ENCODE measurements around the gene SASH1. TPM values are rescaled to one million over a fixed set of nuclear protein-coding genes. Genes with fewer than 3 reads are reported as not detected.

Gene SASH1
- total and polyA plus RNA-seq, 2 donors (not counting 3 experiments of a cell fraction or from before 2014, with no cell fraction given), result 18.5 to 103 TPM

GRCh38 chr6:148332088-148332487 lies 10.6 kb upstream of the SASH1 start:
- intact Hi-C loops (cut with micrococcal nuclease) (no loop called here), dilution Hi-C loops (cut with MboI; ENCODE audit: extremely low pct_ligation_motif_present, low sequenced_read_pairs) (no loop called here)
- POLR2A ChIA-PET, result no interaction called here
- Histone ChIP-seq H3K9ac (replicated peaks; ENCODE audit: extremely low read depth, insufficient read depth, low read length) (no peak overlapping the region), H3K27me3 (ENCODE audit: control insufficient read depth in 2 of 2, insufficient read depth in 2 of 2, low read length in 2 of 2) (no peaks in the 10 kb centered on the region), H4K20me1 (replicated peaks; ENCODE audit: control insufficient read depth, extremely low read depth, insufficient read depth, low read length) (no peaks in the 10 kb centered on the region), H3K9me1 (replicated peaks; ENCODE audit: control insufficient read depth, extremely low read depth, insufficient read depth, low read length) (no peaks in the 10 kb centered on the region), H2AFZ (ENCODE audit: low read depth, low read length) (no peak overlapping the region), H3K79me2 (ENCODE audit: control insufficient read depth, insufficient read depth, low read length) (no peaks in the 10 kb centered on the region), H3K27ac (ENCODE audit: insufficient read depth, low read depth, low read length) (no peak overlapping the region), H3K36me3 (ENCODE audit: control insufficient read depth in 2 of 2, extremely low read depth in 1 of 2, insufficient read depth in 2 of 2, low read length in 2 of 2) (no peaks in the 10 kb centered on the region), H3K9me3 (replicated peaks; ENCODE audit: control insufficient read depth, insufficient read depth, low read length) (no peaks in the 10 kb centered on the region), H3K4me2 (ENCODE audit: insufficient read depth, low read length) (no peak overlapping the region), H3K4me3 (replicated peaks in 1 of 3; ENCODE audit: insufficient read depth in 1 of 3, low read depth in 1 of 3, low read length in 3 of 3) (no peak overlapping the region), H3K4me1 (ENCODE audit: control insufficient read depth, extremely low read depth, insufficient read depth, low read length) (peaks cover 28% of the 10 kb centered on the region)
- DNase-seq (ENCODE audit: low read depth, low spot score), result no peak
- no TSS peak for BruUV-seq (replicated peaks)
- CTCF ChIA-PET, result interaction anchor here (0.6 to 1.5 kb wide), 4 partner anchors 11 to 825 kb away, joined by 3 read pairs; no protein-coding TSS in a partner anchor
- no peak for FAIRE-seq
- no peak for TF ChIP-seq JUN (IDR thresholded peaks at IDR 0.05; ENCODE audit: borderline replicate concordance, insufficient read depth, insufficient read length, low read depth)
- TF ChIP-seq POLR2AphosphoS5 (IDR thresholded peaks at IDR 0.05; ENCODE audit: insufficient read depth, low read depth, low read length), result no peak
- no peak for TF ChIP-seq CTCF (IDR thresholded peaks at IDR 0.05; ENCODE audit: extremely low read depth in 1 of 2, insufficient read depth in 1 of 2, low read depth in 1 of 2, low read length in 2 of 2)
- no peak for TF ChIP-seq FOS (IDR thresholded peaks at IDR 0.05; ENCODE audit: borderline replicate concordance, insufficient read depth, low read length)
- no peak for TF ChIP-seq MYC (IDR thresholded peaks at IDR 0.05; ENCODE audit: low read depth, low read length)
- no peak for TF ChIP-seq GATA2 (IDR thresholded peaks at IDR 0.05; ENCODE audit: insufficient read depth, insufficient read length, low read depth, low read length)
- TF ChIP-seq, protein P1, sequence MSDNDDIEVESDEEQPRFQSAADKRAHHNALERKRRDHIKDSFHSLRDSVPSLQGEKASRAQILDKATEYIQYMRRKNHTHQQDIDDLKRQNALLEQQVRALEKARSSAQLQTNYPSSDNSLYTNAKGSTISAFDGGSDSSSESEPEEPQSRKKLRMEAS (IDR thresholded peaks at IDR 0.05; ENCODE audit: insufficient read depth, insufficient read length), result no peak
- no peak for TF ChIP-seq EZH2 (IDR thresholded peaks at IDR 0.05; ENCODE audit: borderline replicate concordance, low read depth, low read length, severe bottlenecking)
- no peak for TF ChIP-seq POLR2A (IDR thresholded peaks at IDR 0.05; ENCODE audit: low read depth, low read length)

All from endothelial cell of umbilical vein (primary cell).